GM08714 (cell line): ENCODE data around the gene YDJC.
"Not testable (repeated sequence)": the region's sequence is repeated elsewhere in the genome, so short reads cannot be mapped to it uniquely, and the experiment has no call there.

Experiments used
- H3K4me3 ChIP-seq: fragments of 200-500 bp; sonication (Bioruptor generic); 2 replicates; pipeline ENCODE4 v1.5.1; 2014; ENCODE audit warnings: mild to moderate bottlenecking, low read length, inconsistent platforms
- ZNF274 ChIP-seq: IDR thresholded peaks from 2 replicates; pipeline ENCODE4 v1.6.1; 2012; ENCODE audit warnings: mild to moderate bottlenecking, low read depth, low read length

Gene YDJC

DNA sequence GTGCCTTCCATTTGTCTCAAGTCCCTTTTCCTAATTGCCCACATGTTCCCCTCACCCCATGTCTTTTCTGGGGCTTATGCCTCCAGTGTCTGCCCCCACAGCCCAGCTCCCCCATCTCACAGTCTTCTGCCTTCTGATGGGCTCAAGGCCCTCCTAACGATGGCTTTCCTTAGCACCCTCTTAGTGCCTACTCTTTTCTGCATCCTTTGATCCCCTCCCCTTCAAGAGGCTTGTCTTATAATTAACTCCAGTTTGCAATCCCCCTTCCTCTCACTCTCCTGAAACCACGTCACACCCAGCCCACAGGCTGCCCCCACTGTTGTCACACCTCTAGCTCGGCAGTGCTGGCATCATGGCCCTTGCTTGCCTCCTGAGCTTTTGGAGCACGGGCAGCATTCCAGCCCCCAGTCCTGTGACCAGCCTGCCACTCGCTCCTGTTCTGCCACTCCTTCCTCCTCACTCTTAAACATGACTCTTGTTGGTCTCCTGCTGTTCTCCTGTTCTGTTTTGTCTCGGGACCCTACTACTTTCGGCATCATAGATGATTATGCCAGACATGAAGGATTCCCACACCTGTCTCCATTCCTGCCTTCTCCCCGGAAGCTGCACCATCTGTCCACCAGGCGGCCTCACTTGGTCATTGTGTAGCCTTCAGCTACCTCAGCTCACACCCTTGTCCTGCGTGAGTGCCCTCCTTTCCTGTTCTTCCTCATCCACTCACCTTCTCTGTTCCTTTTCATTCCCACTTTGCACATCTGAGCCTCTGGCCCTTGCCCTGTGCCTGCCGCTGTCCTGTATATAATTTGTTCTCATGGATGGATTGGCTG, 36.2 kb downstream of the YDJC start:
- no peak overlapping the region for H3K4me3 ChIP-seq
- no peak for TF ChIP-seq ZNF274

DNA sequence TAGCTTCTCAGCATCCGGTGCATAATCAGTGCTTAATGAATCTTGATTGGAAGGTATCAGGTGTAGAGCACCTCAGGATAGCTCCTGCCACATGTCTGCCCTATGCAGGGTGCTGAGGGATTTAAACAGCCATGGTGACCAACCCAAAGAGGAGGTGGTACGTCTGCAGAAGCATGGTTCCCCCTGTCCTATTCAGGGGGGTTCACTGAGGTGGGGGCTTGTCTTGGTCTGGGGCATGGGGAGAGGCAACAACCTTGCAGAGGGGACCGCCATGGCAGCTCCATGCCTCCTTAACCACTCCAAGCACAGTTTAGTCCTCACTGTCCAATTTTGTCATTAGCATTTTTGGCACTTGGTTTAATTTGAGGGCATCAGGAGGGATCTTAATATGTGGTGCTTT, 37.4 kb downstream of the YDJC start:
- TF ChIP-seq ZNF274: no peak
- H3K4me3 ChIP-seq: no peak overlapping the region

DNA sequence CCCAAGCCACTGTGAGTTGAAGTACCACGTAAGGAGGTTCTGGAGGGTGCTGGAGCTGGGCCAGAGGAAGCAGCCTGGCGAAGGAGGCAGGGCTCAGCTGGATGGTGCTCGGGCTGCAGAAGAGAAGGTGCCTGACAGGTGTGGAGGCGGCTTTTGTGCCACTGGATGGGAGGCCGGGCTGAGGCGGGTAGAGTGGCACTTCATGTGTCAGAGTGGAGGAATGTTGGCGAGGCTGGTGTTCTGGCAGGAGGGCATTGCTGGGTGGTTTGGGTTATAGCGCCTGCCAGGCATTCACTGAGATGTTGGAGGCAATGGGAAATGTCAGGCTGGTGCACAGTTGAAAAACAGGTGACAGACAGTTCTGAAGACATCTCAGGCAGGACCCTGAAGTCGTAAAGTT, 38.1 kb downstream of the YDJC start:
- no peak for TF ChIP-seq ZNF274
- no peak overlapping the region for H3K4me3 ChIP-seq

DNA sequence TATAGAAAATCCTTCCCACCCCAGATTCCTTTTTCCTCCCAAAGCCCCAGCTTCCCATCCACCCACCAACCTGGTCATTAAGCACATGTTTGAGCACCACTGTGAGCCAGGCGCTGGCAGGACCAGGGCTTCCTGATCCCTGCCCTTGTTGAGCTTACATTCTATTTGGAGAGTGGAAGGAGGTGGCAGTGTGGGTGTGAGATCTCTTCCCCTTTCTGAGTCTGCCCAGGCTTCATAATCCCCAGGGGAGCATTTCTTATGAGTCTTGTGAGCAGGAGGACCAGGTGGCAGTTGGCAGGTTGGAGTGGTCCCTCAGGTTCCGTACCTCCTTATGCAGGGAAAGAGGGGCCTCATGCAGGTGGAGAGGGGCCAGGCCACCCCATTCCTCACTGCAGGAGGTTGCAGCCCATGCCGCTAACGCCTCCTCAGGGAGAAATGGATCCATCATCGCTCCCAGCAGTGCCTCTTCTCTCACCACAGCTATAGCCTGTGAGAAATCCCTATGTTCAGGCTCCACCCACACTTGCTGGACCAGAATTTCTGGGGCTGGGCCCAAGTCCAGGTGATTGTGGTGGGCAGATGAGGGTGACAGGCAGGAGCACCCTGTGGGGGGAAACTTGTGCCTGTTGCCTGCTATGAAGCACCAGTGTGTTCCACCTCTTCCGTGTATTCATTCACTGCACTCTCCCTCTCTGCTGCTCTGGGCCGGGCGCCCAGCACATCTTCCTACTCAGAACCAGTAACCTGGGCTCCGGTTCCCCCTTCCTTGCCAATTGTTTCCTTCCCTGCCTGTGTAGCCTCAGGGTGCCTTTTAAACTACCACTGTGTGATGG, 38.8 kb downstream of the YDJC start:
- no peak overlapping the region for H3K4me3 ChIP-seq
- TF ChIP-seq ZNF274: no peak

DNA sequence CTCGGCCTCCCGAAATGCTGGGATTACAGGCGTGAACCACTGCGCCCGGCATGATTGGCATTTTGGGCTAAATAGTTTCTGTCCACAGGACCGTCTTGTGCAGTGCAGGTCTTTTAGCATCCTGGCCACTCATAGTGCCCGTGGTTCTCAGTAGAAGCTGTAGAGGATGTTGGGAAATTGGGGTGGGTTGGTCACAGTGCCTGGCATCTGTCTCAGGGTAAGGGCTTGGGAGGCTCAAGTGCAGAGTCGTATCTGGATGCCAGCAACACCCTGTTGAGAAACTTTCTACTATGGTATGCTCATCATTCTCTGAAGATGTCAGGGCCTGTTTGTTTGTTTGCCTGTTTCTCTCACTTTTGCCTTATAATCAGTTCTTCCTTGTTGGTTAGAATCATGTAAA, 40.4 kb downstream of the YDJC start:
- H3K4me3 ChIP-seq: no peak overlapping the region
- TF ChIP-seq ZNF274: no peak

DNA sequence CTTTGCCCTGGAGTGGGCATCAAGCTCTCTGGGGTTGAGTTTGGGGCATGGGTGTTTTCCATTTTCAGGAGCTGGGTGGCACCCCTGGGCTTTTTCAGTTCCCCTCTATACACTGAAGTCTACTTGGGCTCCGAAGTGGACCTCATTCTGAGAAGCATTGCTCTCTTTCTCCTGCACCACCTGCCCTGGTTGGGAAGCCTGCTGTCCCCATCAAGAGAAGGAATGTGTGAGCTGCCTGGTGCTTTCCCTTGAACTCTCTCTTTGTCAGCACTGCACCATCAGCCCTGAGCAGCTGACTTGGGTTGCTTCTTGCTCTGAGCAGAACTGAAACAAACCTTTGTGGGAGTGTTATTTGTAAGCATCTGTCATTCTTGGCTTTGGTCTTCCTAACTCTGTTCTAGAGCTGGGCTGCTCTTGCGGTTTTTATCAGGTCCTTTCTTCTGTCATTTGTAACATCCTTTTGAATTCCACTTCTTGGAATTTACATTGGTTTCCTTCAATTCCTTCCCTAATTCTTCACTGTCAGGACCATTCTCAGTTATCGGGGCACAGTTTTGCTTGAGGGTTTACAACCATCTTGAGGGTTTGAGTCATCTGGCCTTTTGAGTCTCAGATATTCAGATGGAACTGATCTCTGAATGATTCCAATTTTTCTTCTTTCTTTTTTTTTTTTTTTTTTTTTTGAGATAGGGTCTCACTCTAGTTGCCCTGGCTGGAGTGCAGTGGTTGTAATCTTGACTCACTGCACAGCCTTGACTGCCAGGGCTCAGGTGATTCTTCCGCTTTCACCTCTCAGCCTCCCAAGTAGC, 41.8 kb downstream of the YDJC start:
- TF ChIP-seq ZNF274: no peak
- no peak overlapping the region for H3K4me3 ChIP-seq

DNA sequence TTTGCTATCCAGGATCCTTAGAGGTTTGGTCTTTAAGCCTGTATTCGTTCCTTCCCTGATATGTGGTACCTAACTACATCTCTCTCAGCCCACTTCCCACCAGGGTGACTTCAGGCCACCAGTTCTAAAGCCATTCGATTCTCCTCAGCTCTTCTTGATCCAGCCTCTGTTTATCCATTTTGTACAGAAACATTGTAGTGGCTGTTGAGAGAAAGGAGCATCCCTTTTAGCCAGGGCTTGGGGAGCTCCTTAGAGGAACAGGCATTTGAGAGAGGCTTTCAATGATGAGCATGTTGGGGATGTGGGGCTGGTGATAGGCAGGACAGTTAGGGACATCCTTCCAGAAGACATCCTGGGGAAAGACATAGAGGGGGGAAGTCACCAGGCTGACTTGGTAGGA, 44.4 kb downstream of the YDJC start:
- H3K4me3 ChIP-seq: no peak overlapping the region
- TF ChIP-seq ZNF274: no peak

DNA sequence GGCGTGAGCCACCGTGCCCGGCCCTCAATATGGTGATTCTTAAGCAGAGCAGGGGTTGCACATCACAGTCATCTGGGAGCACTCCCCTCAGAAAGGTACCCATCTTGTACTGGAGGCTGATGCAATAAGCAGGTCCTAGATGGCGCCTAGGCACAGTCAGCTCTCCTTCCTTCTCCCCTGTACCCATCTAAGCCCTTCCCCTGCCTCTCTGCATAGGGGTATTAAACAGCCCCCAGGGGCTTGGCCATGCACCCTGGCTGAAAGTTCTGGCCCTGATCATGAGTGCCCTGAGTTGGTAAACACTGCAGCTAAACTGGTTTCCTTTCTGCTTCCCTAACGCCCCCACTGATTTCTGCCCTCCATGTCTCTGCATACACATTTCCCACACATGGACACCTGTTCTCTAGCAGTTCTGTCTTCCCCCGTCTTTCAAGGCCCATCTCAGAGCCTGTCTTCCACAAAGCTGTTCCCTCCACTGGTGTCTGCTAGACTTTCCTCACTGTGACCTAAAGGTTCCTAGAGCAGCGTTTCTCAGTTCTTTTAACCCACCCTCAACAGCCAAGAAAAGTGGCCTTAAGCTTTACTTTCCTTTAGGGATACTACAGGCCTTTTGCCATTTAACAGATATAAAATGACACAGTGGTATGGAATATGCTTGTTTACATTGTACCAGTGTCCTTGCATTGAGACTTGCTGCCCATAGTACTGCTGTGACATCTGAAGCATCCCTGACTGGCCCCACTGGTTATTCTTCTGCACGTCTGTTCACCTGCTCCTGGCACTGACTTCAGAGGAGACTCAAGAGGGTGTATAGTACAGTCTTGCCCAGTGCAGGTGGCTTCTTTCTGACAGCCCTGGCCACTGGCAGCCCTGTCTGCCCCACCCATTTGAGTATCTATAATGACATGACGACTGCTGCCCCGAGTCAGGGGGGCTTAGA, 46.8 kb downstream of the YDJC start:
- no peak overlapping the region for H3K4me3 ChIP-seq
- no peak for TF ChIP-seq ZNF274

DNA sequence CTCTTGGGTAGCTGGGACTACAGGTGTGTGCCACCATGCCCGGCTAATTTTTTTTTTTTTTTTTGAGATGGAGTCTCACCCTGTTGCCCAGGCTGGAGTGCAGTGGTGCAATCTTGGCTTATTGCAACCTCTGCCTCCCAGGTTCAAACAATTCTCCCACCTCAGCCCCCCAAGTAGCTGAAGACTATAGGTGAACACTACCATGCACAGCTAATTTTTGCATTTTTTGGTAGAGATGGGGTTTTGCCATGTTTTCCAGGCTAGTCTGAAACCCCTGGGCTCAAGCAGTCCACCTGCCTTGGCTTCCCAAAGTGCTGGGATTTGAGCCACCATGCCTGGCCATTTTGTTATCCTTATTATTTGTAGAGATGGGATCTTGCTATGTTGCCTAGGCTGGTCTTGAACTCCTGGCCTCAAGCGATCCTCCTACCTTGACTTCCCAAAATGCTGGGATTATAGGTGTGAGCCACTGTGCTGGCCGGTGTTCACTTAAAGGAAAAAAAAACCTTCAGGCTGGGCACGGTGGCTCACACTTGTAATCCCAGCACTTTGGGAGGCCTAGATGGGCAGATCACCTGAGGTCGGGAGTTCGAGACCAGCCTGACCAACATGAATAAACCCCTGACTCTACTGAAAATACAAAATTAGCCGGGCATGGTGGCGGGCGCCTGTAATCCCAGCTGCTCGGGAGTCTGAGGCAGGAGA, 48.7 kb downstream of the YDJC start:
- not testable (repeated sequence) for H3K4me3 ChIP-seq

DNA sequence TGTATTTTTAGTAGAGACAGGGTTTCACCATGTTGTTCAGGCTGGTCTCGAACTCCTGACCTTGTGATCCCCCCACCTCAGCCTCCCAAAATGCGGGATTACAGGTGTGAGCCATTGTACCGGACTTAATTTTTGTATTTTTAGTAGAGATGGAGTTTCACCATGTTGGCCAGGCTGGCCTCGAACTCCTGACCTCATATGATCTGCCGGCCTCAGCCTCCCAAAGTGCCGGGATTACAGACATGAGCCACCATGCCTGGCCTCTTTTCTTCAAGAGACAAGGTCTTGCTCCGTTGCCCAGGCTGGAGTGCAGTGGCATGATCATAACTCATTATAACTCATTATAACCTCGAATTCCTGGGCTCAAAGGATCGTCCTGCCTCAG, 49.2 kb downstream of the YDJC start:
- not testable (repeated sequence) for H3K4me3 ChIP-seq

DNA sequence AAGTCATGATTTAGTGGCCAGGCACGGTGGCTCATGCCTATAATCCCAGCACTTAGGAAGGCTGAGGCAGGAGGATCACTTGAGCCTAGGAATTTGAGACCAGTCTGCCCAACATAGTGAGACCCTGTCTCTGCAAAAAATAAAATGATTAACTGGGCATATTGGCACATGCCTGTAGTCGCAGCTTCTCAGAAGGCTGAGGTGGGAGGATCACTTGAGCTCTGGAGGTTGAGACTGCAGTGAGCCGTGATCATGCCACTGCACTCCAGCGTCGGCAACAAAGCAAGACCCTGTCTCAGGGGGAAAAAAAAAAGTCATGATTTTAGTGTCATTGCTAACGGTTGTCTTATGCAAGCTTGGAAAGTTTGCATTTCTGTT, 50.4 kb downstream of the YDJC start:
- no peak for TF ChIP-seq ZNF274
- no peak overlapping the region for H3K4me3 ChIP-seq
